ENCODE results near the gene LEFTY2. TPM values are rescaled to one million over a fixed set of nuclear protein-coding genes. Genes with fewer than 3 reads are reported as not detected.

Gene LEFTY2
- polyA plus RNA-seq, 1 of the 3 experiments (the other 2 are of a cell fraction) = not detected

- CTCF ChIA-PET = interaction anchor here (0.7 to 4.3 kb wide), 6 partner anchors 9 to 503 kb away, joined by 3 to 51 read pairs (median 4); partner anchors contain the start of gene SRP9
- DNase-seq = no peak
- WGBS (ENCODE audit: low lambda C conversion rate) = 93% methylated on average over 15 of the region's 15 CpGs
These were observed 37.1 kb upstream of the LEFTY2 start for GRCh38 chr1:225977937-225978748.

More at GRCh38 chr1:225977937-225978748, 37.1 kb upstream of the LEFTY2 start:
- Histone ChIP-seq H4K20me1 (ENCODE audit: insufficient read depth) (no peaks in the 10 kb centered on the region), H3K4me3 (ENCODE audit: low read depth in 2 of 2, low read length in 1 of 2) (no peak overlapping the region), H3F3A (replicated peaks; ENCODE audit: insufficient read depth) (peaks cover 8% of the 10 kb centered on the region), H3K36me3 (replicated peaks in 1 of 2; ENCODE audit: control insufficient read depth in 1 of 2, insufficient read depth in 2 of 2, low read length in 1 of 2) (peaks cover 27 to 38% of the 10 kb centered on the region in 2 experiments), H3K9me3 (0 out of 2 replicates have a peak, but pooled peaks cover 16% of the 10 kb centered on the region), H3K4me1 (ENCODE audit: control insufficient read depth in 1 of 2, insufficient read depth in 2 of 2, low read depth in 1 of 2, low read length in 1 of 2) (no peaks in the 10 kb centered on the region; a peak in 1 of 4 replicates), H3K9ac (no peak overlapping the region), H3K27me3 (ENCODE audit: insufficient read depth) (no peaks in the 10 kb centered on the region), H2AFZ (ENCODE audit: low read depth) (no peak overlapping the region), H3K27ac (ENCODE audit: low read depth in 2 of 2, low read length in 1 of 2) (no peak overlapping the region), H3K4me2 (no peak overlapping the region), H3K79me2 (ENCODE audit: insufficient read depth) (no peaks in the 10 kb centered on the region), H3K9me2 (no peaks in the 10 kb centered on the region)
- TF ChIP-seq MEF2A (IDR thresholded peaks at IDR 0.05; ENCODE audit: borderline replicate concordance, low read depth) = no peak
- TF ChIP-seq SIN3A (IDR thresholded peaks at IDR 0.05; ENCODE audit: borderline replicate concordance, low read depth, low read length) = no peak
- no peak for TF ChIP-seq GABPA (IDR thresholded peaks at IDR 0.05; ENCODE audit: low read depth)
- no peak for TF ChIP-seq CHD2 (IDR thresholded peaks at IDR 0.05; ENCODE audit: low read length, partially characterized antibody)
- TF ChIP-seq FOXM1 (IDR thresholded peaks at IDR 0.05; ENCODE audit: low read depth) = no peak
- no peak for TF ChIP-seq TEAD4 (IDR thresholded peaks at IDR 0.05; ENCODE audit: borderline replicate concordance, insufficient read depth)
- TF ChIP-seq, protein P1, sequence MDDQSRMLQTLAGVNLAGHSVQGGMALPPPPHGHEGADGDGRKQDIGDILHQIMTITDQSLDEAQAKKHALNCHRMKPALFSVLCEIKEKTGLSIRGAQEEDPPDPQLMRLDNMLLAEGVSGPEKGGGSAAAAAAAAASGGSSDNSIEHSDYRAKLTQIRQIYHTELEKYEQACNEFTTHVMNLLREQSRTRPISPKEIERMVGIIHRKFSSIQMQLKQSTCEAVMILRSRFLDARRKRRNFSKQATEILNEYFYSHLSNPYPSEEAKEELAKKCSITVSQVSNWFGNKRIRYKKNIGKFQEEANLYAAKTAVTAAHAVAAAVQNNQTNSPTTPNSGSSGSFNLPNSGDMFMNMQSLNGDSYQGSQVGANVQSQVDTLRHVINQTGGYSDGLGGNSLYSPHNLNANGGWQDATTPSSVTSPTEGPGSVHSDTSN (IDR thresholded peaks at IDR 0.05) = no peak
- TF ChIP-seq NRF1 (IDR thresholded peaks at IDR 0.05; ENCODE audit: low read depth, low read length) = no peak
- TF ChIP-seq, protein P2, sequence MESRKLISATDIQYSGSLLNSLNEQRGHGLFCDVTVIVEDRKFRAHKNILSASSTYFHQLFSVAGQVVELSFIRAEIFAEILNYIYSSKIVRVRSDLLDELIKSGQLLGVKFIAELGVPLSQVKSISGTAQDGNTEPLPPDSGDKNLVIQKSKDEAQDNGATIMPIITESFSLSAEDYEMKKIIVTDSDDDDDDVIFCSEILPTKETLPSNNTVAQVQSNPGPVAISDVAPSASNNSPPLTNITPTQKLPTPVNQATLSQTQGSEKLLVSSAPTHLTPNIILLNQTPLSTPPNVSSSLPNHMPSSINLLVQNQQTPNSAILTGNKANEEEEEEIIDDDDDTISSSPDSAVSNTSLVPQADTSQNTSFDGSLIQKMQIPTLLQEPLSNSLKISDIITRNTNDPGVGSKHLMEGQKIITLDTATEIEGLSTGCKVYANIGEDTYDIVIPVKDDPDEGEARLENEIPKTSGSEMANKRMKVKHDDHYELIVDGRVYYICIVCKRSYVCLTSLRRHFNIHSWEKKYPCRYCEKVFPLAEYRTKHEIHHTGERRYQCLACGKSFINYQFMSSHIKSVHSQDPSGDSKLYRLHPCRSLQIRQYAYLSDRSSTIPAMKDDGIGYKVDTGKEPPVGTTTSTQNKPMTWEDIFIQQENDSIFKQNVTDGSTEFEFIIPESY (IDR thresholded peaks at IDR 0.05; ENCODE audit: borderline replicate concordance, low read depth) = no peak
- TF ChIP-seq YY1 (IDR thresholded peaks at IDR 0.05; ENCODE audit: low read depth) = no peak
- TF ChIP-seq, protein P3, sequence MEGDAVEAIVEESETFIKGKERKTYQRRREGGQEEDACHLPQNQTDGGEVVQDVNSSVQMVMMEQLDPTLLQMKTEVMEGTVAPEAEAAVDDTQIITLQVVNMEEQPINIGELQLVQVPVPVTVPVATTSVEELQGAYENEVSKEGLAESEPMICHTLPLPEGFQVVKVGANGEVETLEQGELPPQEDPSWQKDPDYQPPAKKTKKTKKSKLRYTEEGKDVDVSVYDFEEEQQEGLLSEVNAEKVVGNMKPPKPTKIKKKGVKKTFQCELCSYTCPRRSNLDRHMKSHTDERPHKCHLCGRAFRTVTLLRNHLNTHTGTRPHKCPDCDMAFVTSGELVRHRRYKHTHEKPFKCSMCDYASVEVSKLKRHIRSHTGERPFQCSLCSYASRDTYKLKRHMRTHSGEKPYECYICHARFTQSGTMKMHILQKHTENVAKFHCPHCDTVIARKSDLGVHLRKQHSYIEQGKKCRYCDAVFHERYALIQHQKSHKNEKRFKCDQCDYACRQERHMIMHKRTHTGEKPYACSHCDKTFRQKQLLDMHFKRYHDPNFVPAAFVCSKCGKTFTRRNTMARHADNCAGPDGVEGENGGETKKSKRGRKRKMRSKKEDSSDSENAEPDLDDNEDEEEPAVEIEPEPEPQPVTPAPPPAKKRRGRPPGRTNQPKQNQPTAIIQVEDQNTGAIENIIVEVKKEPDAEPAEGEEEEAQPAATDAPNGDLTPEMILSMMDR (IDR thresholded peaks at IDR 0.05) = no peak
- no peak for TF ChIP-seq EP300 (IDR thresholded peaks at IDR 0.05; ENCODE audit: borderline replicate concordance in 1 of 2, low read depth in 1 of 2, low read length in 1 of 2)
- no peak for TF ChIP-seq REST (IDR thresholded peaks at IDR 0.05; ENCODE audit: low read depth, low read length)
- no peak for TF ChIP-seq RXRA (IDR thresholded peaks at IDR 0.05; ENCODE audit: borderline replicate concordance, low read depth)
- no peak for TF ChIP-seq USF2 (IDR thresholded peaks at IDR 0.05; ENCODE audit: borderline replicate concordance, low read depth, low read length)
- no peak for TF ChIP-seq NFIC (IDR thresholded peaks at IDR 0.05; ENCODE audit: borderline replicate concordance)
- TF ChIP-seq EZH2phosphoT487 (IDR thresholded peaks at IDR 0.05; ENCODE audit: borderline replicate concordance, low read depth) = no peak
- TF ChIP-seq FOSL2 (IDR thresholded peaks at IDR 0.05; ENCODE audit: borderline replicate concordance, low read depth) = no peak
- POLR2A ChIA-PET = interaction anchor here (0.8 kb wide), 1 partner anchor 102 kb away, joined by 3 read pairs; no protein-coding TSS in a partner anchor

Measured in SK-N-SH (cell line).